NCI-H146 treated with DMSO at 0.1 percent for 48 hours (cell line): ENCODE data around the gene GPBP1.
"Not testable (repeated sequence)": the region's sequence is repeated elsewhere in the genome, so short reads cannot be mapped to it uniquely, and the experiment has no call there.

Experiments
- DNase-seq: peaks from one replicate; lab custom pipeline; 2025; ENCODE audit not compliant: unreplicated experiment; lab: John Stamatoyannopoulos, UW

GPBP1 gene

DNA sequence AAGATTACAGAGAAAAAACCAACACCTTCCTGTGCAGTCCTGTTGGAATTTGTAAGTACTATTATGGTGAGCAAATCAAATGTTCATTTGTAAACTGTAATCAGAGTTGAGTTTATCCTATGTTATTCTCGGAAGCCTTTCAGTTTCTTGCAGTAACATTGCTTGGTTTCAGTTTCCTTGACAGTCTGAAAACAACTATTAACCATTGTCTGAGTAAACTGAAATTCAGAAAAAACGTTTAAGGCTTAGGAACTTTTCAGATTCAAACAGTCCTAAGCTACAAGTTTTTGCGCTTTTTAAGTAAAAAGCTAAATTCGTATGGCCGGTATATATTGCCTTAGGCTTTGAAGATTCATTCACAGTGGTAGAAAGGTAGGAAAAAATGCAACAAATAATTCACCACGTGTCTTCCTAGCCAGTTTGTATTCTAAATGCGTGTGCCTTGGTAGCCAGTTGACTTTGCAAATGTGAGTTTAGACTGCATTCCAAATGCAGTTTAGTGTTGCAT lies 2.5 kb downstream of the GPBP1 start:
- no peak for DNase-seq

GRCh38 chr5:57177479-57178156 lies 3.8 kb downstream of the GPBP1 start:
- DNase-seq: no peak

- not testable (repeated sequence) for DNase-seq
Measured at GRCh38 chr5:57178238-57178637, 4.4 kb downstream of the GPBP1 start.

DNA sequence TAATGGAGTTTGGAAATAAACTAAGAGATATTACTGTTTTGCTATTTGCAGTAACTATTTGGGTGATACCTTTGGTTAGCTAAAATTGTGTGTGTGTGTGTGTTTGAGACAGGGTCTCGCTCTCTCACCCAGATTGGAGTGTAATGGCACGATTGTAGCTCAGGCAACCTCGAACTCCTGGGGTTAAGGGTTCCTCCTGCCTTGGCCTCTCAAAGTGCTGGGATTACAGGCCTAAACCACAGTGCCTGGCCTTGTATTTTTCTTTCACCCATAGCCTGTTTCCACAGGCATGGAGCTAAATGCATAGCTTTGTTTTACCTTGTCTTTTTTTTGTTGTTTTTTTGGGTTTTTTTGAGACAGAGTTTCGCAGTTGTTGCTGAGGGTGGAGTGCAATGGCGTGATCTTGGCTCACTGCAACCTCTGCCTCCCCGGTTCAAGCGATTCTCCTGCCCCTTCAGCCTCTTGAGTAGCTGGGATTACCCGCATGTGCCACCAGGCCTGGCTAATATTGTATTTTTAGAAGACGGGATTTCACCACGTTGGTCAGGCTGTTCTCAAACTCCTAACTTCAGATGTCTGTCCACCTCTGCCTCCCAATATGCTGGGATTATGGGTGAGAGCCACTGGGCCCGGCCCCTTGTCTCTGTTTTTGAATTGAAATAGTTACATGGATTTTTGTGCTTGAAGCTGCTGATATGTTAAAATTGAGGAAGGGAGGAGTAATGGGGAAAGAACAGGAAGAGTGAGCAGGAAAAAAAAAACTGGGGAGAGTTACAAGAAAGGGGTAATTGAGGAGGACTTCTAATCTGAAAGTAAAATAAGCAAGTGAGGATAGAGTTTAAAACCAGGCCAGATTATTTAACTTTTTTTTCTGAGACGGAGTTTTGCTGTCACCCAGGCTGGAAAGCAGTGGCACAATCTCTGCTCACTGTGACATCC lies 5.7 kb downstream of the GPBP1 start:
- no peak for DNase-seq

GRCh38 chr5:57181154-57181553 lies 7.3 kb downstream of the GPBP1 start:
- DNase-seq: no peak

GRCh38 chr5:57184322-57184721 lies 10.5 kb downstream of the GPBP1 start:
- DNase-seq: no peak

- no peak for DNase-seq
Measured at GRCh38 chr5:57185313-57185712, 11.5 kb downstream of the GPBP1 start.

- DNase-seq: no peak
Measured at GRCh38 chr5:57186194-57186593, 12.3 kb downstream of the GPBP1 start.

DNA sequence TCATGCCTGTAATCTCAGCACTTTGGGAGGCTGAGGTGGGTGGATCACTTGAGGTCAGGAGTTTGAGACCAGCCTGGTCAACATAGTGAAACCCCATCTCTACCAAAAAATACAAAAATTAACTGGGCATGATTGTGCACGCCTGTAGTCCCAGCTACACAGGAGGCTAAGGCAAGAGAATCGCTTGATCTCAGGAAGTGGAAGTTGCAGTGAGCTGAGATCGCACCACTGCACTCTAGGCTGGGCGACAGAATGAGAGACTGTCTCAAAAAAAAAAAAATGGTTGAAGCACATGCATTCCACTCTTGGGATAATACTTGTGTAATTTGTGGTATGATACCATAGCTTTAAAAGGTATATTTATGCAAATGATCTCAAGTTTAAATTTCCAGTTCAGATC lies 14.1 kb downstream of the GPBP1 start:
- not testable (repeated sequence) for DNase-seq

GRCh38 chr5:57189515-57189914 lies 15.7 kb downstream of the GPBP1 start:
- no peak for DNase-seq

- no peak for DNase-seq
Measured at GRCh38 chr5:57190593-57190992, 16.7 kb downstream of the GPBP1 start.

- no peak for DNase-seq
Measured at GRCh38 chr5:57191163-57191562, 17.3 kb downstream of the GPBP1 start.

DNA sequence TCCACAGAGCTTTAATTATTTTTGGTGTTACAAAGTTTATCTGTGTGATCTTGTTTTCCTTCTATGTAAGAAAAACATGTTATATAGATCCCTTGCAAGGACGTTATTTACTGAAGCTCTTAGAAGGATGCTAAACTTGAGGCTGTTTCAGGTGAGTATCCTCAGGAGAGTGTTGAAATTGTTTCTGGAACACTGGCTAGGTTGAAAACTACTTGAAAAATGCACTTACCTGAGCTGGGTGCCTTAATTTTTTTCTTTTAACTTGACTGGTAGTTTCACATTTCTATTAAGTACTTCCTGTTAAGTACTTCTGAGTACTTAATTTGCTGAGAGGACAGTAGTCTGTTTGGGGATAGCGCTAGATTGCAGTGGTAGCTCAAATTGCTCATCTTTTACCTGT lies 18.1 kb downstream of the GPBP1 start:
- DNase-seq: no peak

GRCh38 chr5:57192832-57193231 lies 19.0 kb downstream of the GPBP1 start:
- DNase-seq: not testable (repeated sequence)

GRCh38 chr5:57193757-57194413 lies 20.0 kb downstream of the GPBP1 start:
- DNase-seq: no peak

DNA sequence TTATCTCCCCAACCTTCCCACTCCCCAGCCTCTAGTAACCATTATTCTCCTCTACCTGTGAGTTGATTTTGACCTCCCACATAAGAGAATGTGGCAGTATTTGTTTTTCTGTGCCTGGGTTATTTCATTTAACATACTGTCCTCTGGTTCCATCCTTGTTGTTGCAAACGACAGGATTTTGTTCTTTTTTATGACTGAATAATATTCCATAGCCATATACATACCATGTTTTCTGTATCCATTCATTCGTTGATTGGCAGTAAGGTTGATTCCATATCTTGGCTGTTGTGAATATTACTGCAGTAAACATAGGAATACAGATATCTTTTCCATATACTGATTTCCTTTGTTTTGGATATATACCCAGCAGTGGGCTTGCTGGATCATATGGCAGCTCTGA lies 20.8 kb downstream of the GPBP1 start:
- no peak for DNase-seq

GRCh38 chr5:57195060-57195459 lies 21.2 kb downstream of the GPBP1 start:
- DNase-seq: no peak

DNA sequence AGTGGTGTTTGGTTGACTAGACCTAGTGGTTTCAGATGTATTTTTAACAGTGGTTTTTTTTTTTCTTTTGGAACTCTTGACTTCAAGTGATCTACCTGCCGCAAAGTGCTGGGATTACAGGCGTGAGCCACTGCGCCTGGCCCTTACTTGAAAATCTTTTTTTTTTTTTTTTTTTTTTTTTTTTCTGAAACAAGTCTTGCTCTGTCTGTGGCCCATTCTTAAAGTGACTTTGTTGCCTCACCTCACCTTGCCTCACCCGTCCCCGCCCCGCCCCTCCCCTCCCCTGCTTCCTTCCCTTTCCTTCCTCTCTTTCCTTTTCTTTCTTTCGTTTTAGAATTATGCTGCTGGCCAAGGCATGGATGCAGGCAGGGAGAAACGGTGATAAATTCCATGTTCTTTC lies 26.0 kb downstream of the GPBP1 start:
- no peak for DNase-seq

DNA sequence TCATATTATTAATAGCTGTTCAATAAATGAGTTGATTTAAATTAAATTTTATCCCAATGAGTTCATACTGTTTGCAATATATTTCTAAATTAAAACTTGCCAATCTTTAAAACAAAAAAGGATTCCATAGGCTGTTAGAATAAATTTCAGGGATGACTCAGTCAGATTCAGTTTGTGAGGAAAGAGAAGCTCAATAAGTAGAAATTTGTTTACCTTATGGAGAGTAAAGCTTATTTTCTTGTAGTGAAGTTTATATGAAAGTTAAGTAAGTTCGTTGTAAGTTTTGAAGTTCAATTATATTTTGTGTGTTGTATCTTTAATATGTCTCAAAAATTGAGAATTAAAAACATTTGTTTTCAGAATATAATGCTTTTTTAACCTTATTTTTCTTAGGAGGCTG lies 29.0 kb downstream of the GPBP1 start:
- DNase-seq: no peak

DNA sequence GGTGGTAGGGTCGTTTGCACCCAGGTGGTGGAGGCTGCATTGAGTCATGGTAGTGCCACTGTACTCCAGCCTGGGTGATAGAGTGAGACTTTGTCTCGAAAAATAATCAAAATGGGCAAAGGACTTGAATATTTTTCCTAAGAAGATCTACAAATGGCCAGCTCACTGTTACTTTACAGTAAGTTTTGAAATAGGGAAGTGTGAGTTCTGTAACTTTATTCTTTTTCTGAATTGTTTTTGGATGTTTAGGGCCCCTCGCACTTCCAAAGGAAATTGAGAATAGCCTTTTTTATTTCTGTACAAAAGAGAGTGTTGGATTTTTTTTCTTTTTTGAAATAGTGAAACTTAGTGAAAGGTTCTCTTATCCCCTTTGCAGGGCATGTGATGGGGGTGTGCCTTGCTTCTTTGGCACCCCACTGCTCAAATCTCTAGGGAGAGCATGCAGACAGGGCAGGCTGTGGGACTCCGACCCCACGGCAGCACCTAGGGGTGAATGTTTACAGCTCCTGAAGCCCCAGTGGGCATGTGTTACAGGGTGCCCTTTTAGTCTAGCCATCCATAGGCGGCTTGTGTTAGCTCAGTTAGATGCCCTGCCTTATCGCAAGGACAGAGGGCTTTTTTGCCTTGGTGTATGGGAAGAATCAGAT lies 33.3 kb downstream of the GPBP1 start:
- no peak for DNase-seq

DNA sequence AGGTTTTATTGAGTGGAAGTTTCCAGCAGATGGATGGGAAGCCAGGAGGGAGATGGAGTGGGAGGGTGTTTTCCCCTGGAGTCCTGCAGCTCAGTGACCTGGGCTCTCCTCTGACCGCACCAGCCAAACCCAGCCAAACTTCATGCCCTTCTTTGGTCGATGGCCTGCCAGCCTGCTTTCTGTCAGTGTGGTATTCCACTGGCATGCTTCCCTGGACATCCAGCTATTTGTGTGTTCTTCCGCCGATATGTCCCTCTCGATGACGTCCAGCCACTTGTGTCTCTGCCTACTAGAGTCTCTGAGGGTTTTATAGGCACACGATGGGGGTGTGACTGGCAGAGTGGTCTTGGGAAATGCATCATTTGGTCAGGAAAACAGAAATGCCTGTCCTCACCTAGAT lies 33.8 kb downstream of the GPBP1 start:
- no peak for DNase-seq
